GM18909 (cell line): ENCODE measurements around the gene CGB1.
"Not testable (repeated sequence)": the region's sequence is repeated elsewhere in the genome, so short reads cannot be mapped to it uniquely, and the experiment has no call there.

Experiments used
- ATAC-seq: cut with Tn5 transposase; IDR thresholded peaks from one replicate; pipeline ENCODE4 v1.9.1; 2021; ENCODE audit warnings: mild to moderate bottlenecking; ENCODE audit not compliant: unreplicated experiment, poor library complexity

The CGB1 gene

DNA sequence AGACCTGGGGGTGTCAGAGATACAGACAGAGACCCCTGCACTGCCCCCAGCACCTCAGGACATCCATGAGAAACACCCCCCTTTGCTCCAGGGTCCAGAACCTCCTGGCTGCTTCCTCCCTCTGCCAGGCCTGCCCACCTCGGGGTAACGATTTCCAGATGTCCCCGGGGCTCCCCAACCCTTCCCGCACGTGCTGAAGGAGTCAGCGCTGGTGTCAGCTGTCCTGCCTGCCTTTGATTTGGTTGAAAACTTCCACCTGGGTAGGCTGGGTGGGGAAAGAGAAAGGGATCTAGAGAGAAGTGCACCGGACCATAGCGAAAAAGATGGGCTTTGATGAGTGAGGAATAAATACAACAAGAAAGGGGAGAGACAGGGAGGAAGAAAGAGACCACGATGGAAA, 22.4 kb upstream of the CGB1 start:
- no peak for ATAC-seq

GRCh38 chr19:49058562-49058961, 21.9 kb upstream of the CGB1 start:
- no peak for ATAC-seq

GRCh38 chr19:49057636-49058234, 21.0 kb upstream of the CGB1 start, which contains the start of gene CGB7:
Gene CGB7, minus strand, starts transcription at chr19:49057749. Its CDS starts 2,374 bp downstream, at chr19:49055375.
- no peak for ATAC-seq

DNA sequence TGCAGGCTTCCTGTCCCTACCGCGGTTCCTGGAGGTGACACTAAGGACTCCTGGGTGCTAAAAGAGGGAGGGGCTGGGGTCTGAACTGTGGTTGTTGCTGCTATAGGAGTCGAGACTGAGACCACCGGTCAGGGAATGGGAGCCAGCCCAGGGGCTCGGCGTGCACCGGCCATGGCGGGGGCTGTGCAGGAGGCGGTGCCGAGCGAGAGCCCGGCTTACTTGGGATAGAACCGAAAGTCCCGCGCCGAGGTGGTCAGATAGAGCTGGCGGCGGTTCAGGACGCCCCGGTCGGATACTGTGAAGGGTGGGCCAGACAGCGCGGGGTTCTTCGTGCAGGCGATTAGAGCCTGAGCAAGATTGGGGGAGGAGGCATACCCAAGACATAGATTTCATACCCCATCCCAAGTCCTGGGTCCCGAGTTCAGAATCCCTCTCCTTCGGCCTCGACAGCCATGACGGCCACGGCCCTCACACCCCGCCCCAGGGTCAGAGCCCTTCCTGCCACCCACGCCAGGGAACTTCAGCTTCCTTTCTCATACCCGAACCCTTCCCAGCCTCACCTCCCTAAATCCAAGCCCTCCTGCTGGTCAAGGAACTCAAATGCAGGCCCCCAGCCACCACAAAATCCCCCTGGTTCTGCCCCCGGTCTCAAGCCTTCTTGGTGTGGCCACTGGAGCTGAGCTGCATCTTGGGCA, 20.4 kb upstream of the CGB1 start:
- ATAC-seq: not testable (repeated sequence)

DNA sequence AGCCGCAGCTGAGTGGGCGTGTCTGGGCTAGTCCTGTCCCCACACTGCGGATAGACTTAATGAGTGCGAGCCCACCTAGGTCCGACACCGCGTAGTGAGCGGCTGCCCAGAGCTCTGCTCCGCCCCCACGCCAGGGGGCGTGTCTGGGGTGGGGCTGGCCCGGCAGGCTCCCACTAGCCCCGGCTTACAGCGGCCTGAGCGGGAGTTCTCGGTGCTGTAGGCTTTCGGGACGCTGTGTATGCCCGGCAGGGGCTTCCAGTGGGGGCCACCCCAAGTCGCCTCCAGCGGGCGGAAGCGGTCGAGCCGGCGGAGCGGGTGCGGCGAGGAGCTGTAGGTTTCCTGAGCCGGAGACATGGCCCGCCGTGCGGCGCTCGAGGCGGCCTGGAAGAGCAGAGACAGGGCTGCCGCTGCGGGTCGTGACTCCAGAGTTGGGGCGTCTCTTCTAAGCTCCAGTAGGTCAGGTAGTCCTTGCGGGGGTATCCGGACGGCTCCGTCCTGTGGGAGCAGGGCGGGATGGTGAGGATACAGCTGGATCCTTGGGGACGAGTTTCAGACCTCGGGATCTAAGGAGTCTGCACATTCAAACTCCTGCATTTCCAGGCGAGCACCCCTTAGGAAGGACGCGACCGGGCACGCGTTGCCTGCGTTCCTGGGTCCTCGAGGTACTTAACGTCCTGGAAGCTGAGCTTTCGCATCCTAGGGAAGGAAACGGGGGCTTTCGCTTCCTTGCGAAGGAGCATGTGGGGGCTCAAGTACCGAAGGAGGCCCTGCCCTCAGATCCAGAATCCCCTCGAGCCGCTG, 19.6 kb upstream of the CGB1 start:
- ATAC-seq: no peak

DNA sequence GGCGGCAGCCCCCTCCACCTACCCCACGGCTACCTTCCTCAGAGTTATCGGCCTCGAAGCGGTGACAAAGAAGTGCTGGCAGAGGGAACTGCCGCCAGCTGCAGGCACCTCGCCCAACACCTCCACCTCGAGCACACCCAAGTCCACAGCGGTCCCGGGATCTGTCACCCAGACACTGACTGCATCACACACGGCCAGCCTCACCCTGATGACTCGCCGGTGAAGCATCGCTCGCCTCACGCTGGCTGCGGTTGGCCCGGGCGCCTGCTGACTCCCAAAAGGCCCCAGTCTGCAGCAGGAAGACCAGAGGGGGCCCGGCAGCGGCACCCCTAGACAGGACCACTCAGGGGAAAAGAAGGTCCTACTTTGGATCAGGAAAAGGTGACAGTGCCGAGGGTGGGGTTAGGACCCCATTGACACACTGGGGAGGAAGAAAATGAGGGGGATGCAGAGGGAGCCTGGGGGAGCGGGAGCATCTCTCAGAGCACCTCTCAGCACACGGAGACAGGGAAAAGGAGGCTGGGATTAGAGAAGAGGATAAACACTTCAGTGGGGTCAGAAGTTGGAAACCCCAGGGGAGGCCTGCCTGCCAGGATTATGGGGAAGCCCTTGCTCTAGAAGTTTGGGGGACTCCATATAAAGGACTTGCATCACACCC, 13.8 kb upstream of the CGB1 start:
- ATAC-seq: not testable (repeated sequence)

GRCh38 chr19:49049834-49050233, 13.1 kb upstream of the CGB1 start:
- not testable (repeated sequence) for ATAC-seq

GRCh38 chr19:49049011-49049410, 12.3 kb upstream of the CGB1 start, which contains the start of gene CGB8:
Gene CGB8, minus strand, starts transcription at chr19:49049111. Its CDS starts 372 bp downstream, at chr19:49048739.
- not testable (repeated sequence) for ATAC-seq

DNA sequence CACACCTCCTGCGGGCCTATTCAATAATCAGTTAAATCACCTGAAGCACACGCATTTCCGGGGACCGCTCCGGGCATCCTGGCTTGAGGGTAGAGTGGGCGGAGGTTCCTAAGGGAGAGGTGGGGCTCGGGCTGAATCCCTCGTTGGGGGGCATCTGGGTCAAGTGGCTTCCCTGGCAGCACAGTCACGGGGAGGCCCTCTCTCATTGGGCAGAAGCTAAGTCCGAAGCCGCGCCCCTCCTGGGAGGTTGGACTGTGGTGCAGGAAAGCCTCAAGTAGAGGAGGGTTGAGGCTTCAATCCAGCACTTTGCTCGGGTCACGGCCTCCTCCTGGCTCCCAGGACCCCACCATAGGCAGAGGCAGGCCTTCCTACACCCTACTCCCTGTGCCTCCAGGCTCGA, 6.9 kb upstream of the CGB1 start, which contains the start of gene CGB5:
Gene CGB5 (plus strand): TSS at position 301 of the 400 bp plus-strand sequence. CDS start 362 bp downstream, outside the sequence.
- ATAC-seq: not testable (repeated sequence)

GRCh38 chr19:49042666-49043065, 6.0 kb upstream of the CGB1 start:
- not testable (repeated sequence) for ATAC-seq

GRCh38 chr19:49042177-49042576, 5.5 kb upstream of the CGB1 start:
- no peak for ATAC-seq

DNA sequence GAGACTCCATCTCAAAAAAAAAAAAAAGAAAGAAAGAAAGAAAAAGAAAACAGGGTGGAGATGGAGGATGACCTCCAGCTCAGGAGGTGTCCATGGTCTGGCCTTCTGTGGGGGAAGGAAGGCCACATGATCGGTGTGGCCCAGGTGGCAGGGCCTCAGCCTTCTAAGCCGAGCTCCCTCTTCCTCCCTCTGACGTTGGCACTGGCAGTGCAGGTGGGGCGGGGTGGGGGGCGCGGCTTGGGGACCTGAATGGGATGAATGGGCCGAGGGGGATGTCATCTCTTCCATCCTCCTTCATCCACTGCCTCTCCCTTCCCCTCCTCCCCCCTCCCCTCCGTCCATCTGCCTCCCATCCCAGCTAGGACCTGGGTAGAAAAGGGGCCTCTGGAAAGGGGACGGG, 3.0 kb upstream of the CGB1 start:
- ATAC-seq: not testable (repeated sequence)

GRCh38 chr19:49038557-49039276, 2.0 kb upstream of the CGB1 start:
- not testable (repeated sequence) for ATAC-seq

- not testable (repeated sequence) for ATAC-seq
These were observed 1.4 kb upstream of the CGB1 start for GRCh38 chr19:49038111-49038510.

- ATAC-seq: not testable (repeated sequence)
These were observed 4.9 kb downstream of the CGB1 start, which contains the start of gene CGB2 for GRCh38 chr19:49031642-49032301. Gene CGB2, plus strand, starts transcription at chr19:49031890. Its CDS starts 206 bp downstream, at chr19:49032096.

GRCh38 chr19:49030323-49030722, 6.4 kb downstream of the CGB1 start:
- not testable (repeated sequence) for ATAC-seq

GRCh38 chr19:49029749-49030148, 6.9 kb downstream of the CGB1 start:
- not testable (repeated sequence) for ATAC-seq

GRCh38 chr19:49028686-49029085, 8.0 kb downstream of the CGB1 start:
- not testable (repeated sequence) for ATAC-seq

- ATAC-seq: not testable (repeated sequence)
These were observed 11.1 kb downstream of the CGB1 start for GRCh38 chr19:49025599-49025998.
